H1 (cell line): ENCODE results near the gene PREB. TPM values are rescaled to one million over a fixed set of nuclear protein-coding genes. Genes with fewer than 3 reads are reported as not detected.

Experiments used
- RAD21 ChIP-seq, 2 experiments: IDR thresholded peaks in 1 of 2; conservative IDR thresholded peaks in 1 of 2; 2 replicates each; pipeline ENCODE4 v1.6.1; 2011; ENCODE audit warnings: low read depth in 2 of 2, low read length in 2 of 2, improper control_type of control experiment in 1 of 2, inconsistent platforms in 1 of 2, mild to moderate bottlenecking in 1 of 2, moderate library complexity in 1 of 2
- polyA plus RNA-seq, 7 experiments: library from polyadenylated mRNA; depleted of rRNA in 3 of 7; stranded (reverse) in 5 of 7; unstranded in 2 of 7; fragments of >200 nt in 5 of 7; fragments of 200-250 nt in 2 of 7; gene quantifications; 1 replicate in 5 of 7; 2 replicates in 1 of 7; 4 replicates in 1 of 7; pipeline versions ENCODE4 v1.2.1 to v1.2.3, GENCODE V29; 2011 to 2013; ENCODE audit warnings: missing spikeins in 2 of 7, mixed read lengths in 2 of 7
- total RNA-seq: library from RNA; stranded (reverse); fragmentation: NEBNext Ultra II Directional; extraction: Animal tissue kit (Norgen Biotek cat#: 25700); gene quantifications from 2 replicates; pipeline ENCODE4 v1.2.1, GENCODE V29; 2021

Gene PREB
- total and polyA plus RNA-seq, 2 of the 8 experiments (the other 6 are each of a cell fraction or from before 2014, with no cell fraction given): 54.1 to 72.2 TPM

GRCh38 chr2:27125104-27125503 is 9.3 kb downstream of the PREB start (continued):
- TF ChIP-seq RAD21 (IDR thresholded peaks at IDR 0.05 in 1 of 2, conservative IDR thresholded peaks at IDR 0.05 in 1 of 2; ENCODE audit: low read depth in 2 of 2, low read length in 2 of 2): no peak
